ENCODE results near the gene PHLDA1.

GRCh38 chr12:75976113-75976512 is 55.5 kb downstream of the PHLDA1 start:
- TF ChIP-seq CTCF (IDR thresholded peaks at IDR 0.05) (no peak), POLR2A (IDR thresholded peaks at IDR 0.05) (no peak)
